NCI-H1048 (cell line): Measurements from ENCODE around the gene PLVAP.
A peak's percentile ranks its signal among the peaks of the same experiment; 100 is the strongest.

Experiments
- DNase-seq: peaks from one replicate; lab custom pipeline; 2025; lab: John Stamatoyannopoulos, UW

Gene PLVAP

GRCh38 chr19:17376935-17377600 is at the start of gene PLVAP:
PLVAP (minus strand) TSS chr19:17377342; CDS start chr19:17377288, 54 bp downstream.
- no peak for DNase-seq

GRCh38 chr19:17424743-17425365 is 47.7 kb upstream of the PLVAP start:
- DNase-seq = no peak

GRCh38 chr19:17423429-17424208 is 46.5 kb upstream of the PLVAP start:
- DNase-seq = no peak

- DNase-seq = no peak
Measured at GRCh38 chr19:17421942-17422341, 44.8 kb upstream of the PLVAP start.

- no peak for DNase-seq
Measured at GRCh38 chr19:17420475-17420924, 43.4 kb upstream of the PLVAP start.

GRCh38 chr19:17419621-17420474 is 42.7 kb upstream of the PLVAP start, which contains the start of gene MVB12A:
MVB12A (plus strand) TSS chr19:17420047; CDS start chr19:17420136, 89 bp downstream.
- peak; percentile 89 for DNase-seq

- DNase-seq = no peak
Measured at GRCh38 chr19:17419154-17419620, 42.0 kb upstream of the PLVAP start.

GRCh38 chr19:17418710-17419109 is 41.6 kb upstream of the PLVAP start:
- no peak for DNase-seq

- DNase-seq = no peak
Measured at GRCh38 chr19:17415121-17415520, 38.0 kb upstream of the PLVAP start.

GRCh38 chr19:17414097-17414496 is 37.0 kb upstream of the PLVAP start:
- no peak for DNase-seq

GRCh38 chr19:17411801-17412200 is 34.7 kb upstream of the PLVAP start:
- DNase-seq = no peak

- DNase-seq = no peak
Measured at GRCh38 chr19:17409990-17410389, 32.8 kb upstream of the PLVAP start.

- DNase-seq = no peak
Measured at GRCh38 chr19:17406887-17407196, 29.7 kb upstream of the PLVAP start.

- no peak for DNase-seq
Measured at GRCh38 chr19:17406046-17406886, 29.1 kb upstream of the PLVAP start.

- no peak for DNase-seq
Measured at GRCh38 chr19:17405250-17406045, 28.3 kb upstream of the PLVAP start, which contains the start of gene BST2. BST2 (minus strand) TSS chr19:17405630; CDS start chr19:17405575, 55 bp downstream.

GRCh38 chr19:17404621-17405249 is 27.6 kb upstream of the PLVAP start:
- no peak for DNase-seq

GRCh38 chr19:17404015-17404414 is 26.9 kb upstream of the PLVAP start:
- no peak for DNase-seq

GRCh38 chr19:17402982-17403855 is 26.1 kb upstream of the PLVAP start:
- no peak for DNase-seq

- DNase-seq = no peak
Measured at GRCh38 chr19:17401628-17402027, 24.5 kb upstream of the PLVAP start.
